Body of pancreas (tissue), 4 donors: ENCODE results near the gene DND1.

Source experiments
- POLR2A ChIP-seq, 3 donors: fragments of 450-650 bp; IDR thresholded peaks; one replicate each; pipeline ENCODE4 v1.6.1; 2016; ENCODE audit warnings: antibody characterized with exemption in 3 of 3, mild to moderate bottlenecking in 2 of 3
- TF ChIP-seq, protein P1 (sequence below), 7 experiments: fragments of 450-650 bp in 4 of 7; fragments of 200-600 bp in 3 of 7; sonication (generic) in 3 of 7; IDR thresholded peaks; one replicate each; pipeline ENCODE4 v1.5.1; 2016 to 2019; ENCODE audit warnings: antibody characterized with exemption in 7 of 7

DNA sequence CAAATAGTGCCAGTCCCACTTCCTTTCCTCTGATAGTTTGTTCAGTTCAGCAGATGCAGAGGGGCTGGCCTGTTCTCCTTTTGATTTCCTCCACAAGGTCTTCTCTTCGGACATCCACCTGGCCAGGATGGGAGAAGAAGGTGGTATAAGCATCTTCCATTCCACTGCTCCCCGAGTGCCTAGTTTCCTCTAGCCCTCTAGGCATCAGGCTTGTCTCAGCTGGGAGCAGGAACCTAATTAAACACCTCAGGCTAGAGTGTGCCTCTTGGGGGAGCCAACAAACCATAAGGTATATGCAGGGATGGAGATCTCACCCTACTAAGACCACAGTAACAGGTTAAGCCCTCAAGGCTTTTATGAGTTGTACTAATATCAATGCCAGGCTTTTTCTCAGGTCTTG, 835 bp upstream of the DND1 start:
- TF ChIP-seq, protein P1, sequence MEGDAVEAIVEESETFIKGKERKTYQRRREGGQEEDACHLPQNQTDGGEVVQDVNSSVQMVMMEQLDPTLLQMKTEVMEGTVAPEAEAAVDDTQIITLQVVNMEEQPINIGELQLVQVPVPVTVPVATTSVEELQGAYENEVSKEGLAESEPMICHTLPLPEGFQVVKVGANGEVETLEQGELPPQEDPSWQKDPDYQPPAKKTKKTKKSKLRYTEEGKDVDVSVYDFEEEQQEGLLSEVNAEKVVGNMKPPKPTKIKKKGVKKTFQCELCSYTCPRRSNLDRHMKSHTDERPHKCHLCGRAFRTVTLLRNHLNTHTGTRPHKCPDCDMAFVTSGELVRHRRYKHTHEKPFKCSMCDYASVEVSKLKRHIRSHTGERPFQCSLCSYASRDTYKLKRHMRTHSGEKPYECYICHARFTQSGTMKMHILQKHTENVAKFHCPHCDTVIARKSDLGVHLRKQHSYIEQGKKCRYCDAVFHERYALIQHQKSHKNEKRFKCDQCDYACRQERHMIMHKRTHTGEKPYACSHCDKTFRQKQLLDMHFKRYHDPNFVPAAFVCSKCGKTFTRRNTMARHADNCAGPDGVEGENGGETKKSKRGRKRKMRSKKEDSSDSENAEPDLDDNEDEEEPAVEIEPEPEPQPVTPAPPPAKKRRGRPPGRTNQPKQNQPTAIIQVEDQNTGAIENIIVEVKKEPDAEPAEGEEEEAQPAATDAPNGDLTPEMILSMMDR (IDR thresholded peaks at IDR 0.05) = no peak
- TF ChIP-seq POLR2A (IDR thresholded peaks at IDR 0.05) = no peak
